GM23338 (cell line): Measurements from ENCODE around the gene GPR149. TPM values are rescaled to one million over a fixed set of nuclear protein-coding genes. Genes with fewer than 3 reads are reported as not detected.
A peak's percentile ranks its signal among the peaks of the same experiment; 100 is the strongest.

ENCODE experiments used
- ATAC-seq: fragments of 200-7000 bp; cut with Tn5 transposase; 3 replicates; pipeline ENCODE4 v1.9.1; 2020
- DNase-seq: peaks from one replicate; pipeline ENCODE4 v3.0.0-alpha.2; 2015; ENCODE audit warnings: low spot score
- H2AFZ ChIP-seq: fragments of 200-600 bp; sonication (generic); 2 replicates; pipeline ENCODE4 v1.8.0; 2016; ENCODE audit warnings: antibody characterized with exemption, mild to moderate bottlenecking, moderate library complexity
- H3F3A ChIP-seq: fragments of 200-600 bp; sonication (generic); replicated peaks from 2 replicates; pipeline ENCODE4 v1.8.0; 2017; ENCODE audit warnings: antibody characterized with exemption, mixed run types, low read depth
- H3K27ac ChIP-seq: fragments of 200-600 bp; sonication (generic); 2 replicates; pipeline ENCODE4 v1.6.1; 2016; ENCODE audit warnings: low read depth
- H3K27me3 ChIP-seq: fragments of 200-600 bp; sonication (generic); 2 replicates; pipeline ENCODE4 v1.8.0; 2016; ENCODE audit warnings: mild to moderate bottlenecking, mixed run types, moderate library complexity; ENCODE audit not compliant: insufficient read depth
- H3K36me3 ChIP-seq: fragments of 200-600 bp; sonication (generic); 2 replicates; pipeline ENCODE4 v1.8.0; 2016; ENCODE audit warnings: mild to moderate bottlenecking; ENCODE audit not compliant: insufficient read depth
- H3K4me1 ChIP-seq: fragments of 200-600 bp; sonication (generic); 2 replicates; pipeline ENCODE4 v1.8.0; 2016; ENCODE audit warnings: mild to moderate bottlenecking, moderate library complexity; ENCODE audit not compliant: insufficient read depth
- H3K4me2 ChIP-seq: fragments of 200-600 bp; sonication (generic); 2 replicates; pipeline ENCODE4 v1.7.1; 2017; ENCODE audit warnings: mixed run types
- H3K4me3 ChIP-seq: fragments of 200-600 bp; sonication (generic); 2 replicates; pipeline ENCODE4 v1.6.1; 2016; ENCODE audit warnings: mixed run types
- H3K79me2 ChIP-seq: fragments of 200-600 bp; sonication (generic); replicated peaks from 2 replicates; pipeline ENCODE4 v1.8.0; 2017; ENCODE audit warnings: mild to moderate bottlenecking; ENCODE audit not compliant: insufficient read depth
- H3K9me2 ChIP-seq: fragments of 200-600 bp; sonication (generic); 2 replicates; pipeline ENCODE4 v1.8.0; 2017; ENCODE audit not compliant: insufficient read depth
- H4K20me1 ChIP-seq: fragments of 200-600 bp; sonication (generic); replicated peaks from 2 replicates; pipeline ENCODE4 v1.8.0; 2017; ENCODE audit warnings: mild to moderate bottlenecking; ENCODE audit not compliant: insufficient read depth
- H3K27ac Mint-ChIP-seq: 2 replicates; pipeline ENCODE4 v1.8.0; 2020; ENCODE audit warnings: inconsistent platforms, mild to moderate bottlenecking, moderate library complexity, mixed read lengths
- H3K27me3 Mint-ChIP-seq: 3 replicates; pipeline ENCODE4 v1.8.0; 2022; ENCODE audit warnings: low read depth, mild to moderate bottlenecking, moderate library complexity, mixed read lengths, inconsistent platforms; ENCODE audit not compliant: insufficient read depth, poor library complexity
- H3K36me3 Mint-ChIP-seq: 3 replicates; pipeline ENCODE4 v1.8.0; 2021; ENCODE audit warnings: low read depth, mild to moderate bottlenecking, inconsistent platforms, moderate library complexity, mixed read lengths
- H3K4me1 Mint-ChIP-seq: 3 replicates; pipeline ENCODE4 v1.8.0; 2020; ENCODE audit warnings: mild to moderate bottlenecking, inconsistent platforms, mixed read lengths
- H3K4me3 Mint-ChIP-seq: 3 replicates; pipeline ENCODE4 v1.8.0; 2021; ENCODE audit warnings: moderate library complexity, mild to moderate bottlenecking, inconsistent platforms, mixed read lengths
- H3K9me3 Mint-ChIP-seq: 3 replicates; pipeline ENCODE4 v1.8.0; 2020; ENCODE audit warnings: moderate library complexity, mild to moderate bottlenecking, inconsistent platforms, mixed read lengths
- CREB1 ChIP-seq: fragments of 250-450 bp; sonication (Bioruptor Pico); IDR thresholded peaks from 2 replicates; pipeline ENCODE4 v1.5.0; 2020; ENCODE audit warnings: low read depth, mild to moderate bottlenecking, moderate library complexity
- EZH2 ChIP-seq: fragments of 200-600 bp; sonication (generic); IDR thresholded peaks from one replicate; pipeline ENCODE4 v1.8.0; 2017; ENCODE audit warnings: antibody characterized with exemption, mild to moderate bottlenecking, low read depth; ENCODE audit not compliant: unreplicated experiment
- EZH2phosphoT487 ChIP-seq: fragments of 200-600 bp; sonication (generic); IDR thresholded peaks from one replicate; pipeline ENCODE4 v1.8.1; 2018; ENCODE audit warnings: antibody characterized with exemption; ENCODE audit not compliant: unreplicated experiment
- ZNF114 ChIP-seq: fragments of 250-450 bp; sonication (Bioruptor Pico); IDR thresholded peaks from 2 replicates; pipeline ENCODE4 v1.5.0; 2020; ENCODE audit warnings: mild to moderate bottlenecking, moderate library complexity
- ZNF462 ChIP-seq: fragments of 250-450 bp; sonication (Bioruptor Pico); IDR thresholded peaks from 2 replicates; pipeline ENCODE4 v1.5.0; 2020; ENCODE audit warnings: mild to moderate bottlenecking, moderate library complexity
- polyA plus RNA-seq: library from polyadenylated mRNA; unstranded; fragments of >200 nt; fragmentation: Nextera tagmentation; extraction: Ambion mirVana; gene quantifications from 2 replicates; pipeline ENCODE4 v1.2.1, GENCODE V29; 2016
- total RNA-seq: library from RNA; depleted of rRNA; stranded (reverse); fragments of >200 nt; shearing (Covaris generic); gene quantifications from 2 replicates; pipeline ENCODE4 v1.2.3, GENCODE V29; 2014

GPR149 gene
- total and polyA plus RNA-seq, 2 experiments from 2014 or later = 0.11 to 0.21 TPM

DNA sequence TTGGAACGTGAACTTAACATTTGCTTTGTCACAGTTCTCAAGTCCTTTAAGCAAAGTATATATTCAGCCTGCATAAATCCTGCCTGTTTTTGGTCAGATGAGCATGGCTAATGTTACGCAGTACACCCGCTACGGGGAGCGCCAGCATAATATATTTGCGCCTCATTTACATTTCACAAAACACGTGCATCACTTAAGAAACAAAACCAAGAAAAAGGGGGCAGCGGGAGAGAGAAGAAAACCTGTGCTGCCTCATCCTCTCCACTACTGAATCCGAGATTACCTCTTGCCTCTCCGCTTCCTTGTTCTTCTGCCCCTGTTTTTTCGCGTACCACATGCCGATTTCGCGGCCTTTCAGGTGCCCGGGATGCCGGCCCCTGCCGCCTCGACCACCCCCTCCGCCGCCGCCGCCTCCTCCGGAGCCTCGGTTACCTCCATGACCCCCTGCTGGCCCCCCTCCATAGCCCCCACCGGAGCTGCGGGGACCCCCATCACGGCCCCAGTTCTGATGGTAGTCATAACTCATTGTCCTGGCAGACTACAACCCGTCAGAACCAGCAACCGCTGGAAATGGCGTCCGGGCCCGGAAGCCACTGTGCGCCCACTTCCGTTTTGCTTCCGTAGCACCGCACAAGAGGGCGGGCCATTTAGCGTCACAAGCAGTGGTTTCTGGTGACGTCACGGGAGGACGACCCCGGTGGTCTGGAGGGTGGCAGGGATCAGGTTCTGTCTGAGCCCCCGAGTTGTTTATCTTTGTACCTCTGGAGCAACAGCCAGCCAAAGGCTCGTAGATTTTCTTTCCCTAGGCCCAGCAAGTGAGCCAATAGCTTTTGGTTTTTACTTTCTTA, 105.9 kb downstream of the GPR149 start, which contains the start of gene DHX36 (continued):
- TF ChIP-seq ZNF462 = no peak
- peak; percentile 99 for TF ChIP-seq CREB1 (CRISPR knock-in tag)

DNA sequence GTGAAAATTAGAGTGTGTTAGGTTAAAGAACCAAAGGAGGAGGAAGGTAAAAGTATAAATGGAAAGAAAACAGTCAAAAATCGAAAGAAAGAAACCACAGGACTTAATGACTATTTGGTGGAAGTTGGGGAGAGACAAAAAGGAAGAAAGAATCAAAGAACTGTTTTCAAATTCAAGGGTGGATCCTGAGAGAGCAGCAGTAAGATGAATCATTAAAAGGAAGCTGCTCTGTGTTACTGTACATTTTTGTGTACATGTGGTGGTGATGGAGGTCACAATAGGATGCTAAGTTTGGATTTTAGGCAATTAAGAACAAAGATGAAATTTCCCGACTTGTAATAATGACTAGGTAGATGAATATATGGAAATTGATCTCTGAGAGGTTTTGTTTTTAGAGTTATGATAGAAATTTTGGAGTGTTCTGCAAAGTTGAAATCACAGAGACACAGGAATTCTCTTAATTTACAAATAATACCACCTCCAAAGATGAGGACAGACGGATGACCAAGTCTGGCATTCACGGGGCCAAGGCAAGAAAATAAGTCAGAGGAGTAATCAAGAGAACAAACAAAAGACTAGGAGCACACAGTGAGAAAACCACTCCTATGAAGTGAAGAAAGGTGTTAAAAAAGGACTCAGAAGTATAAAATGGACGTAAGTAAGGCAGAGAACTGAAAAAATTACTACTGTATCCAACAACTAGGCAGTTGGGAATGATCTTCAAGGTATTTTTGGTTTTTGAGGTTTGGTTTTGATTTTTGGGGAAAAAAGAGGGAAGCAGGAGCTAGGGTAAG, 112.8 kb downstream of the GPR149 start:
- peaks cover 30% of the 10 kb centered on the region for H3K36me3 ChIP-seq
- H3K27ac ChIP-seq = no peak overlapping the region
- peaks cover 57% of the 10 kb centered on the region for H4K20me1 ChIP-seq
- H3F3A ChIP-seq = no peaks in the 10 kb centered on the region
- Mint-ChIP-seq H3K27ac (peak overlapping the region; percentile 45), H3K27me3 (no peaks in the 10 kb centered on the region), H3K4me3 (peak overlapping the region; percentile 15; the same call in 1 of the 3 replicates), H3K36me3 (peaks cover 43% of the 10 kb centered on the region), H3K4me1 (peaks cover 25% of the 10 kb centered on the region), H3K9me3 (no peaks in the 10 kb centered on the region)
- no peak overlapping the region for H3K4me3 ChIP-seq
- peaks cover 90% of the 10 kb centered on the region for H3K79me2 ChIP-seq
- no peaks in the 10 kb centered on the region for H3K9me2 ChIP-seq
- no peak for ATAC-seq
- H3K4me2 ChIP-seq = peak overlapping the region; percentile 59
- H3K4me1 ChIP-seq = peaks cover 45% of the 10 kb centered on the region
- TF ChIP-seq ZNF114 (CRISPR knock-in tag) (no peak), ZNF462 (no peak), EZH2 (no peak), EZH2phosphoT487 (no peak)
- H3K27me3 ChIP-seq = no peaks in the 10 kb centered on the region
- DNase-seq = no peak
- no peak overlapping the region for H2AFZ ChIP-seq
